Left ventricle myocardium inferior (tissue), 1 donor: ENCODE results near the gene RASAL3. TPM values are rescaled to one million over a fixed set of nuclear protein-coding genes. Genes with fewer than 3 reads are reported as not detected.
"Not testable (repeated sequence)": the region's sequence is repeated elsewhere in the genome, so short reads cannot be mapped to it uniquely, and the experiment has no call there.

Experiments
- DNase-seq: peaks from one replicate; pipeline ENCODE4 v3.0.0-alpha.2; 2020
- H3K27ac ChIP-seq: fragments of 200-600 bp; replicated peaks from 2 replicates; pipeline ENCODE4 v1.8.0; 2021
- H3K27me3 ChIP-seq: fragments of 200-600 bp; 2 replicates; pipeline ENCODE4 v1.8.0; 2021; ENCODE audit warnings: low read depth
- H3K36me3 ChIP-seq: fragments of 200-600 bp; 2 replicates; pipeline ENCODE4 v1.8.0; 2021
- H3K4me1 ChIP-seq: fragments of 200-600 bp; 2 replicates; pipeline ENCODE4 v1.8.0; 2021
- H3K4me3 ChIP-seq: fragments of 200-600 bp; 2 replicates; pipeline ENCODE4 v1.8.0; 2021; ENCODE audit warnings: mild to moderate bottlenecking, moderate library complexity
- H3K9me3 ChIP-seq: fragments of 200-600 bp; replicated peaks from 2 replicates; pipeline ENCODE4 v1.8.0; 2021
- CTCF ChIP-seq: fragments of 200-600 bp; IDR thresholded peaks from 2 replicates; pipeline ENCODE4 v1.8.0; 2021; ENCODE audit warnings: antibody characterized with exemption, mild to moderate bottlenecking, borderline replicate concordance
- intact Hi-C: fragments of 100-400 bp; cut with micrococcal nuclease; formaldehyde crosslinking; loops from one replicate; pipeline ENCODE4 v1.11.0; 2022
- total RNA-seq: library from RNA; stranded (reverse); fragmentation: NEBNext Ultra II Directional; extraction: Animal tissue kit (Norgen Biotek cat#: 25700); gene quantifications from one replicate; pipeline ENCODE4 v1.2.1, GENCODE V29; 2021
- donor health status: DM: no; HTN: yes; CAD: no; lungs with severe emphysema.

Gene RASAL3
- total RNA-seq, 1 donor from 2014 or later = 1.5 TPM

GRCh38 chr19:15418579-15419412, 45.5 kb downstream of the RASAL3 start, which contains the start of gene AKAP8L:
Gene AKAP8L (minus strand): TSS chr19:15418988. CDS start chr19:15418923, 65 bp downstream.
- TF ChIP-seq CTCF = peak; percentile 81
- intact Hi-C loops = no loop called here
- H3K4me1 ChIP-seq = peaks cover 78% of the 10 kb centered on the region

GRCh38 chr19:15418231-15418578, 46.1 kb downstream of the RASAL3 start:
- H3K4me3 ChIP-seq = peak overlapping the region; percentile 96
- TF ChIP-seq CTCF = no peak
- H3K9me3 ChIP-seq = peaks cover 4% of the 10 kb centered on the region
- no peaks in the 10 kb centered on the region for H3K27me3 ChIP-seq
- peak overlapping the region; percentile 93 for H3K27ac ChIP-seq
- no peak for DNase-seq
- peaks cover 84% of the 10 kb centered on the region for H3K4me1 ChIP-seq
- intact Hi-C loops = no loop called here
- H3K36me3 ChIP-seq = peaks cover 23% of the 10 kb centered on the region

More at GRCh38 chr19:15418579-15419412, 45.5 kb downstream of the RASAL3 start, which contains the start of gene AKAP8L:
- Histone ChIP-seq H3K9me3 (peaks cover 7% of the 10 kb centered on the region), H3K4me3 (peak within 1 kb of the TSS; percentile 96), H3K27me3 (no peaks in the 10 kb centered on the region), H3K27ac (peak within 1 kb of the TSS; percentile 93), H3K36me3 (peaks cover 29% of the 10 kb centered on the region)
- peak; percentile 99 for DNase-seq

- DNase-seq = no peak
- intact Hi-C loops = no loop called here
- peak overlapping the region; percentile 93 for H3K27ac ChIP-seq
- H3K9me3 ChIP-seq = no peaks in the 10 kb centered on the region
- H3K27me3 ChIP-seq = no peaks in the 10 kb centered on the region
- H3K4me3 ChIP-seq = peak overlapping the region; percentile 96
- H3K4me1 ChIP-seq = peaks cover 84% of the 10 kb centered on the region
- no peak for TF ChIP-seq CTCF
- peaks cover 18% of the 10 kb centered on the region for H3K36me3 ChIP-seq
Measured at GRCh38 chr19:15417699-15418098, 46.6 kb downstream of the RASAL3 start.

- Histone ChIP-seq H3K27ac (peak overlapping the region; percentile 6), H3K4me3 (no peak overlapping the region), H3K36me3 (peaks cover 28% of the 10 kb centered on the region), H3K27me3 (no peaks in the 10 kb centered on the region), H3K9me3 (no peaks in the 10 kb centered on the region), H3K4me1 (peaks cover 100% of the 10 kb centered on the region)
- DNase-seq = no peak
- intact Hi-C loops = no loop called here
- TF ChIP-seq CTCF = no peak
Measured at GRCh38 chr19:15412832-15413231, 51.5 kb downstream of the RASAL3 start.

GRCh38 chr19:15411351-15411750, 53.0 kb downstream of the RASAL3 start:
- intact Hi-C loops, H3K9me3 ChIP-seq, H3K4me3 ChIP-seq, H3K27me3 ChIP-seq: not testable (repeated sequence)
- Histone ChIP-seq H3K4me1 (peaks cover 100% of the 10 kb centered on the region), H3K27ac (peak overlapping the region; percentile 41), H3K36me3 (peaks cover 28% of the 10 kb centered on the region)
- peak; percentile 10 for DNase-seq

- peaks cover 32% of the 10 kb centered on the region for H3K36me3 ChIP-seq
- TF ChIP-seq CTCF = no peak
- intact Hi-C loops = no loop called here
- H3K27ac ChIP-seq = peak overlapping the region; percentile 80
- no peaks in the 10 kb centered on the region for H3K27me3 ChIP-seq
- no peak for DNase-seq
- no peak overlapping the region for H3K4me3 ChIP-seq
- no peaks in the 10 kb centered on the region for H3K9me3 ChIP-seq
- peaks cover 98% of the 10 kb centered on the region for H3K4me1 ChIP-seq
Measured at GRCh38 chr19:15404780-15405211, 59.5 kb downstream of the RASAL3 start.
